HG03378 (cell line): ENCODE measurements around the gene HRH4.

Experiments used
- ATAC-seq: cut with Tn5 transposase; IDR thresholded peaks from one replicate; pipeline ENCODE4 v1.9.1; 2021; ENCODE audit warnings: mild to moderate bottlenecking, moderate library complexity; ENCODE audit not compliant: unreplicated experiment

HRH4 gene, protein sequence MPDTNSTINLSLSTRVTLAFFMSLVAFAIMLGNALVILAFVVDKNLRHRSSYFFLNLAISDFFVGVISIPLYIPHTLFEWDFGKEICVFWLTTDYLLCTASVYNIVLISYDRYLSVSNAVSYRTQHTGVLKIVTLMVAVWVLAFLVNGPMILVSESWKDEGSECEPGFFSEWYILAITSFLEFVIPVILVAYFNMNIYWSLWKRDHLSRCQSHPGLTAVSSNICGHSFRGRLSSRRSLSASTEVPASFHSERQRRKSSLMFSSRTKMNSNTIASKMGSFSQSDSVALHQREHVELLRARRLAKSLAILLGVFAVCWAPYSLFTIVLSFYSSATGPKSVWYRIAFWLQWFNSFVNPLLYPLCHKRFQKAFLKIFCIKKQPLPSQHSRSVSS

DNA sequence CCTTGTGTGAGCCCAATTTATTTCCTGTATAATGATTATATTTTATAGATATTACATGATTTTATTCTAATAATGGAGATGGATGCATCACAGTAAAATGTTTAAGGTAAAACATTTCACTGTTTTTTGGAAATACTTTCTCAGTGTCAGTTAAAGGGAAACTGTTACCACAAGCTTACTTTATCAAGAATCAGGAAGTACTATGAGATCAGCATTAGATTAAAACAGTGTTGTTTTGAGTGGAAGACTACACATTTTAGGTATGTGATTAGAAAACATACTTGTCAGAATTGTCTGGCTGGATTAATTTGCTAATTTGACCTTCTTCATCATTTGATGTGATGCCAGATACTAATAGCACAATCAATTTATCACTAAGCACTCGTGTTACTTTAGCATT lies at the start of gene HRH4:
Gene HRH4, plus strand, starts transcription at position 250 of the 400 bp plus-strand sequence. Its CDS starts 92 bp downstream, at position 342.
- ATAC-seq: no peak

DNA sequence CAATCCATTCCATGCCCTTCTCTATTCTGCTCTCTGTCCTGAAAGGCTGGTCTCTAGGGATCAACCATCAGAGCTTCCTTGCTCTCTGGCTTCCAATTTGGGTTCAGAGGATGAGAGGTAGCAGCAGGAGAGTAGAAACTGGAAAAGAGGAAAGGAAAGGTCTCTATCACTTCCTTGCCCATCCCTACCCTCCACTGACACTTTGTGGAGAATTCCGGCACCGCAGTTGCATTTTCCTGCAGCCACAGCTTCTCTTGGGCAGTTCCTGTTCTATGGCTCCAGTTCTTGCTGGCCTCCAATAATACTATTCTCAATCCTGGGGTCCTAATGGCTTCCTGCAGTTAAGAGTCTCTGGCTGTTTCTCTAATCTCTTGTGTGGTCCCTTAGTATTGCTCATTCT lies 47.3 kb upstream of the HRH4 start:
- ATAC-seq: no peak

DNA sequence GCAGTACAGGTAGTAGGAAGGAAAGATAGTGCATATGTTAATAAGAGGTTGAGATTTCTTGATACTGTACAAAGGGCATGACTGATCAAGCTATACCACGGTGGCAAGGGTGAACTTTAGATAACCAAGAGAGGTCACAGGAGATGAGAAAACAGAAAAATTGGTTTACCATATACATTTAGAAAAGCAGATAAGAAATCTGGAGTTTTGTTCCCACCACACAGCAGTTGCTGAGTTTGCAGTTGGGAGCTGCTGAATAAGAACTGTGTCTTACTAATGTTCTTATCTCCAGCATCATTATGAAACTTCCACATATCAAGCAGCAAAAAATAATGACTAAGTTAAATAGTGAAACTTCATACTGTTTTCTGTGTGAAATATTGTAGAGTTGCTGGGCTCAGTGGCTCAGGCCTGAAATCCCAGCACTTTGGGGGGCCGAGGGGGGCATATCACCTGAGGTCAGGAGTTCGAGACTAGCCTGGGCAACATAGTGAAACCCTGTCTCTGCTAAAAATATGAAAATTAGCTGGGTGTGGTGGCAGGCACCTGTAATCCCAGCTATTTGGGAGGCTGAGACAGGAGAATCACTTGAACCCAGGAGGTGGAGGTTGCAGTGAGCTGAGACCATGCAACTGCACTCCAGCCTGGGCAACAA lies 46.0 kb upstream of the HRH4 start:
- peak; percentile 78 for ATAC-seq

DNA sequence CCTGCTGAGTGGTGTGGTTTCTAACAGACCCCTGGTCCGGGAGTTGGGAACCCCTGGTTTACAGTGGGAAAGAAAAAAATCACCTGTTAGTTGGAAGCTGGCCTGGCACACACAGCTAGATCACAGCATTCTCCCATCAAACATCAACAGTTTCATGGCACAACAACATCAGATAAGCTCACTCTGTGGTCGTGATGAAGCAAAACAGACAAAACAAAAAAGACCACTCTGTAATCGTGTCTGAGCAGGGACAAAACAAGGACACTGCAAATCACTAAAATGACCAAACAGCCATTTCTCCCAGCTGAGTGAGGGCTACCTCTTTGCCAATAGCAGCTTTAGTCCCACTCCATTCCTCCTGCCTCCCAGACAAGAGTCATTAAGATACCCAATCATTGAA lies 43.0 kb upstream of the HRH4 start:
- ATAC-seq: no peak

DNA sequence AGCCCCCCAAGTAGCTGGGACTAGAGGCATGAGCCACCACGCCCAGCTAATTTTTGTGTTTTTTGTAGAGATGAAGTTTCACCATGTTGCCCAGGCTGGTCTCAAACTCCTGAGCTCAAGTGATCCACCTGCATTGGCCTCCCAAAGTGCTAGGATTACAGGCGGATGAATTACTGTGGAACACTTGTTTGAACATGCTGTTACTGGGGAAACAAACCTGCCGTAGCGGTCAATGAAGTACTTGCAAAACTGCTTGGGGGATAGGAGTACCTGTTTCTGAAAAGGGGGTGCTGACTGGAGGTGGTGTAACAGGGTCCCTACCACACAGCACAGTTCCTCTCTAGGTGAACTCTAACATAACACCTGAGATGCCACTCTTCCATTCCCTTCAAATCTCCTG lies 39.9 kb upstream of the HRH4 start:
- ATAC-seq: no peak

DNA sequence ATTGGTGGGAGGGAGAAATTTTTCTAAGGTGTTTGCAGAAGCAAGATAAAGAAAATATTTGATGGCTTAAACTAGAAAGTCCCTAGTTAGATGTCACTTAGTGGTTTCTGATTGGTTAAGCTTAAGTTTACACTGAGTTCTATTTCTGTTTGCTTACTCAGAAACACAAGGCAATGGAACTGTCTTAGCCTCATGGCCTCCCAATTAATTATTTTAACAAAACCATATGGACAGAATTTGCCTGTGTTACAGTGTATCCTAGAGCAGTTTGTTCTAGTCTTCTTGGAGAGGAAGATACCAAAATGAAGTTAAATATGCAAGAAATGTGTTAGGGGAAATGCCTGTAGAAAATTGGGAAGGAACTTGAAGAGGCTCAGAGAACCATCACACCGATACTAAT lies 38.6 kb upstream of the HRH4 start:
- ATAC-seq: no peak

DNA sequence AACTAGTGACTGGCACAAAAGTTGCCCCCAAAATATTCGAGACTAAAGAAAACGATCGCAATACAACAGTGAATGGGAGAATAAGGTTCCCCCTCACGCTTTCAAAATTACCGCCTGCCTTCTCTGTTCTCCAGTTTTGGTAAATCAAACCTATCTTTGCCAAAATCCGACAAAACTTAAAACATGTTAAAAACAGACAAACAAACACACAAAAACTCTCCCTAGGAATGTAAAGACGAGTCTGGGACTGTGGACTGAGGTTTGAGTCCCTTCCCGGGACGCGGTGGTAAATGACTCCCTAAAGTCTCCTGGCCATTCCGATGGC lies 34.4 kb upstream of the HRH4 start:
- ATAC-seq: no peak

DNA sequence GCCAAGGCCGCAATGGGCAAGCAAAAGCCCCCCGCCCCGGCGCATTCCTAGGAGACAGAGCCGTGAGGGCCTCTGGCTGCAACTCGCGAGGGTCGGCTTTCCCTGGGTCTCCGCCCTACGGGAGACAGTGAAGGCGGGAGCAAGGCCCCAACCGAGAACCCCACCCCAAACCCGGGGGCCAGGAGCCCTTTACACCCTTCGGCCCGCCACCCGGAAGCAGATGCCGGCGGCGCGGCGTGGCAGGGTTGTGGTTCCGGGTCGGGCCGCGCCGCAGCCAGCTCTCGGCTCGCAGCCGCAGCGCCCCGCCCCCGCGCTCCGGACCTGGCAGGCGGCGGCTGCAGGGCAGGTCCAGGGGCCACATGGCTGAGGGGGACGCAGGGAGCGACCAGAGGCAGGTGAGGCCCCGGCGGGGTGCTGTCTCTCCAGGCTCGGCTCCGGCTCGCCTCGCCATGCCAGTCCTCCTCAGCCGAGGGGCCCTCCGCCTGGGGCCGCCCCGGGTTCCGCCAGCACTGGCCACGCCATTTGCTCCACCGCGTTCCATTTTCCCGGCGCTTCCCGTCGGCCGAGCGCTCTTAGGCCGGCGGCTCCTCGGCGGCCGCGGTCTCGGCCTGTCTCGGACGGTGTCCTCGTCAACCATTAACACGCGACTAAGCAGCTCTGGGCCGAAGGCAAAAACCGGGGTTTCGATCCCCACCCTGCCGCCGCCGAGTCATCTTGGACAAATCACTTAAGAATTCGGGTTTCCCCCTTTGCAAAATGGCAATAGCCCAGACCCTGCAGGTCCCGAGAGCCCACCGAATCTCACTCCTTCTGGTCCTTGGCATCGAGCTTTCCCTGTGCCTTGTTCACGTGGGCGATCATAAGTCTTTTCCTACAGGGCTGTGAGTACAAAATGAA lies 33.8 kb upstream of the HRH4 start, which contains the start of gene IMPACT:
Gene IMPACT, plus strand, starts transcription at position 273 of the 897 bp plus-strand sequence. Its CDS starts 87 bp downstream, at position 360.
- ATAC-seq: peak; percentile 74

DNA sequence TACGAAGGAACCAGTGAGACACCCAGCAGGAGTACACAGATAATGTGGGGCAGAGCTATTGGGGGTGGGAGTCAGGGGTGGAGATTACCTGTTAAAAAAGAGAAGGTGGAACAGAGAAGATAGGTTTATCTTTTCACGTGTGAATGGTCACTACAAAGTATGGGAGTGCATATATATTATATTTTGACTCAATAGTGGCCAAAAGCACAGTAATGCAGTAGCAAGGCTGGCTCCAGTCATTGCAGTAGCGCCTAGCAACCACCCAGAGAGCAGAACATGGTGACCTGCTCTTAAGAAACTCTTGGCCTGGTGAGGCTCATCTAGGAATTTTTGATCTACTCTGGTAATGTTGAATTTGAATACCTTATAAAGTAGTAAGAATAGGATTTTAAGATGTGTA lies 33.0 kb upstream of the HRH4 start:
- no peak for ATAC-seq

DNA sequence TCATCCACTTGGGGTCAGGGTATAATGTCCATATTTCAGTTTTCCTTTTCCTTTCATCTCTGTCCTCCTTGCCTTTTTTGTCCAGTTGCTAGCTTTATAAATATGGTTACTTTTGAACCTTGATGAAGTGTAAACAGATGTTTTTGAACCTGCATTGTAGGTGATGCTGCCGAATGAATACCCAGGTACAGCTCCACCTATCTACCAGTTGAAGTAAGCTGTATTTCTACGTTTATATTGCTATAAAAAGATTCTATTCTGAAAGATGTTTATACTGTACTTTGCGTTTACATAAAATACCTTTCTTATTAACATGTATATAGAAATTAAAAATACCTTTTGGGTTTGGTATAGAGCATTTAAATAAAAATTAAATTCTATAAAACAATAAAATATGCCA lies 31.7 kb upstream of the HRH4 start:
- no peak for ATAC-seq

DNA sequence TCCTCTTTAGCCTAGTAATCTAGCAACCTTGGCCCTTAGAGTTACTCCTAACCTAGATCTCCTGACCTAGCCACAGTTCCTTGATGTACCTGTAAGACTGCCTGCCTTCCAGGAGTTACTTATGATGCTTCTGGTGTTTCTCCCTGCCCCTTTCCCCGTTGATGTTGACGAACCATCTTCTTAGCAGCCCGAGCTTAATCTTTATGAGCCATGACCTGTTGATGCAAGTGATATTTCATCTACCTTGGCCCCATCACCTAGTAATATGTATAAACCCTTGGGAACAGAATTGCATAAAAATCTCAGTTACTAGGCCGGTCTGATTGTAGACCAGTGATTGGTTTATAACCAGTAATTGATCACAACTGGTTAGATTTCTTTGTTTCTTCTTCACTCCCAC lies 31.2 kb upstream of the HRH4 start:
- ATAC-seq: no peak

DNA sequence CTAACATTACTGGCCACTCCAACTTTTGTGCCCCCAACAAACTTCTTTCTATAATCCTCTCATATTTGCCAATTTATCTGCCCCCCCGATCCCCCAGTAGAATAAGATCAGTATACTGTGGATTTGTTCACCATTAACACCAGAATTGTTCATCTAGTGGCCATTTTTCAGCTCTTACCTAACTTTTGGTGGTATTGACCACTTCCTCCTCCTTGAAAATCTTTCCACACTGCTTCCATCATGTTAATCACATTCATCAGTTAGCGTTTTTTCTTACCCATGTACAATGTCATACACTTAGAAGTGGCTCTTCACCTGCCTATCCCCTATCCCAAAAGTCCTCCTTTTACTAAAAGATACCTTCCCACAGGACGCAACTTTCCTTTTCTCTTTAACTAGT lies 27.8 kb upstream of the HRH4 start:
- ATAC-seq: no peak

DNA sequence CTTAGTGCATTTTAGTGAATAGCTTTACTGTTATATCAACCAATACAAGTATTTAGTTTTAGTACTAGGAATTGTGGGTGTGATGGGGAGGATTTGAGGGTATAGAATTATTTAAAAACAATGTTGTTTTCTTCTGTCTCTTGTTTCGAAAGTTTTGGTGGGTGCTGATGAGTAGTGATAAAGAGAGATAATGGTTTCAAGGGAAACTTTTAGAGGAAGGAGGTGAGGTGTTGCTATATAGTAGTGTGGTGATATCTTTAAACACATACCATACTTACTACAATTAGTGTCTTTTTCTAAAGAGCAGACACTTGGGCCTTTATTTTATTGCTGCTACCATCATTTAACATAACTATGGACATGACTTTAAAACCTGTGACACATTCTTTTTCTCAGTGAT lies 23.5 kb upstream of the HRH4 start:
- ATAC-seq: no peak

DNA sequence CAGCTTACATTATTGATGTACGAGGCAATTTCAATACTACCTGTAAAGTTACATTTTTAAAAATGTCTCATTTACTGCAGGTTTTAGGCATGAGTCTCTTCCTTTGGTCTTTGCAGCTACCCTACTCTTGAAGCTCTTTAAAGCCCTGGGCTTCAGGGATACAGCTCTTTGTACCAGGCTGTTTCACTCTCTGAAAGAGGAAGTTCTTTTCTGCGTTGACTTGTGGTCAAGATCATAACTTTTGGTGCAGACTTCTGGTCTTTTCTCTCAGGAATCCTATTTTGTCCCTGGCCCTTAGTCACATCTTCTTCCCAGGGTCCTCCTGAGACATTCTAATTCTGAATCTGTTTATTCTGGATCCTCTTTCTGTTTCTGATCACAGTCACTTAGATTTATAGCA lies 16.6 kb upstream of the HRH4 start:
- peak; percentile 68 for ATAC-seq

DNA sequence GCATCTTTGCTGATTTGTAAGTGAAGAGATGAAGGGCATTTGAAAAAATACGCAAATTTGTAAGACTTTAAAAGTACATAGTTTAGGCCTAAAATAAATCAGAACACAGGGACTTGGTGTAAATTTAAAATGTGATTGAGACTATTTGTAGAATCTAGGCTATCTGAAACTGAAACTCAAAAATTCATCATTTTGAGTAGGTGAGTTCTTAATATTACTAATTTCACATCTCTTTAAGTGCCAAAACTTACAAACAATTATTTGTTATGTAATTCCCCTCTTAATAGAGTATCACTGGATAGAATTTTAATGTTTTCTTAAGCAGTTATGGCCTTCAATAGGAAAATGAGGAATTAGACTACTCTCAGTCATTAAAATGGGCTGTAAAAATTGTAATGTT lies 14.0 kb upstream of the HRH4 start:
- peak; percentile 76 for ATAC-seq

DNA sequence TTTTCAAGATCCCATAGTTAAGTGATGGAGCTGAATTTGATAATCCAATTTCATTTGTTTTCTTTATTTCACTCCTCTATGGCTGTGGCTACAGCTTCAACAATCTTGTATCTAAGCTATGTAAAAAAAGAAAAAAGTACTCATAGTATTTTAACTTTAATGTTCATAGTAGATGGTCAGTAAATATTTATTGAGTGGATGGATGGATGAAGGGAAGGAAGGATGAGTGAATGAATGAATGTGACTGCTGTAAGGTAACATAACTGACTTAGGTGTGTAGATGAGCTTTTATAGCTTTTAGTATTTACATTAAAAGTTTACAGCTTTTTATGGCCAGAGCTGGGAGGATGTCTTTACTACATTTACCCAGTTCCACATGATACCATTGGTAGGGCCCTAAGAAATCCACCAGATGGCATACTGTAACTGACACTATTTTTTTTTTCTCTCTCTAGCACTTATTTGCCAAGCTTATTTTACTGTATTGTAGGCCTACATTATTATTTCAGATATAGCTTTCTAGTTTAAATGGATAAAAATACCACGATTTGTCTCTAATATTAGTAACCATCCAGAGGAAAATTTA lies 13.4 kb upstream of the HRH4 start:
- no peak for ATAC-seq

DNA sequence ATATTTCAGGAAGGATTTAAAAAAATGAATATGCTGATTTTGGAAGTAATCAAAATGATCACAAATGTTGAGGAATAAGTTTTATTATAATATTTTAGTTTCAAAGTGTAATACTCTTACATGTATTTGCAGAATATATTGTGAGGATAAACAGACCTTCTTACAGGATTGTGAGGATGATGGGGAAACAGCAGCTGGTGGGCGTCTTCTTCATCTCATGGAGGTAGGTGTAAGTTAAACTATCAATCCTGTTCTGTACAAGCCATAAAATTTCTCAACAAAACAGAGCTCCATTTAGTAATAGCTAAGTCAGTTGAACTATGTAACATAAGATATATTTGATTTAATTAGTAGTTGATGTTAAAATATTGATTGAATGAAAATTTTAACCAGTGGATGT lies 12.5 kb upstream of the HRH4 start:
- no peak for ATAC-seq

DNA sequence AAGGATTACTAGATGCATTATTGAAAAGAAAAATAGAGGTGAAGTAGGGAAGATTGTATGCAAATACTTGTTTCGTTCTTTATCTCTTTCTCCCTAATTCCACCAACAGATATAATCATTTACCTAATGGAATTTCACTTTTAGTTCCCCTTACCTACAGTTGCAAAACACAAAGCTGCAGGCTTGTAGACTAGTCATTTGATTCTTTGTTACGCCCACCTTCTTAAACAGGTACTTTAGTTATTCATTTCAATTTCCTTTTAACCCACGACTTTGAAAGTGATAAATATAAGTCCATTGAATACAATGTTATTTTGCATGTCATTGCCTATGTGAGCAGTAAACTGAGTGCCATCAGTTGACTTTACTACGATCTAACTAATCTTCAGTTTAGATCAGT lies 3.9 kb upstream of the HRH4 start:
- ATAC-seq: peak; percentile 94

DNA sequence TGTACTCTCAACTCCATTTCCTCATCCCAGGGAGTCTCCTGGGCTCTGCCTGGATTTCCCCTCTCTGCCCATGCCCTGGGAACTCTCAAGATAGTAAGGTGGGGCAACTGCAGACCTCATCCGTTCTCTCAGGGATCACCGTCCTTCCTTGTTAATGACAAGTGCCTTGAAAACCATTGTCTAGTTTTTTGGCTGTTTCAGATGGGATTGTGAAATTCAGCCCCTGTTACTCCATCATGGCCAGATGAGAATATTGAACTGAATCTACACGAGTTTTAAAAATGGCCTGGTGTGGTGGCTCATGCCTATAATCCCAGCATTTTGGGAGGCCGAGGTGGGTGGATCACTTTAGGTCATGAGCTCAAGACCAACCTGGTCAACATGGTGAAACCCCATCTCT lies 665 bp upstream of the HRH4 start:
- ATAC-seq: no peak

DNA sequence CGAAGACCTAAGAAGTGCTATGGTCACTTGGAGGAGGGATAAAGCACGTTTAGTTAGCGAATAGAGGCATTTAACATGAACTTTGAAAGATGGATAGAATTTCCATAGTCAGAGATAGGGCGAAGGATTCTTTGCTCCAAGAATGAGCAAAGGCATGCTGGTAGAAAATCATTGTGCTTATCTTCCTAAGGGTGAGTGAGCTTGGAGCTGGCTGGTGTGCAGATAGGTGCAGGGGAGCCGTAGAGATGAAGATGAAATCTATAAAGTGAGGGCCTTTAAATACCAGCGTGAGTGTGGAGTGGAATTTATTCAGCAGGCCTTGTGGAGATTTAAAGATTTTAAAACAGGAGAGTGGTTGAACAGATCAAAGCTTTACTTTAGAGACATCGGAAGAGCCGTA lies 1.6 kb downstream of the HRH4 start:
- ATAC-seq: no peak
